GM18951 (cell line): ENCODE results near the gene ABHD6.
"Not testable (repeated sequence)": the region's sequence is repeated elsewhere in the genome, so short reads cannot be mapped to it uniquely, and the experiment has no call there.

Experiments
- POLR2A ChIP-seq: IDR thresholded peaks from 4 replicates; pipeline ENCODE4 v1.6.1; 2011; ENCODE audit warnings: mild to moderate bottlenecking; ENCODE audit not compliant: insufficient read length, insufficient read depth; ENCODE audit errors: extremely low read depth
- in situ Hi-C: fragments of 300-500 bp; cut with MboI; formaldehyde crosslinking; loops from one replicate; pipeline ENCODE4 v1.12.0; 2022; ENCODE audit warnings: low sequenced_read_pairs, mixed read lengths, inconsistent platforms; ENCODE audit not compliant: unreplicated experiment

The ABHD6 gene

GRCh38 chr3:58331593-58332152, 94.1 kb downstream of the ABHD6 start:
- TF ChIP-seq POLR2A = no peak
- in situ Hi-C loops = loop anchor here (5.0 kb wide), 1 partner anchor 86 kb away; no protein-coding TSS in a partner anchor

GRCh38 chr3:58332575-58333188, 95.1 kb downstream of the ABHD6 start, which contains the start of gene PXK:
PXK (plus strand) TSS chr3:58332892; CDS start chr3:58332989, 97 bp downstream.
- peak; percentile 48 for TF ChIP-seq POLR2A
- in situ Hi-C loops = loop anchor here (5.0 kb wide), 1 partner anchor 85 kb away; no protein-coding TSS in a partner anchor

GRCh38 chr3:58333206-58334012, 95.8 kb downstream of the ABHD6 start:
- TF ChIP-seq POLR2A = no peak
- in situ Hi-C loops = loop anchor here (5.0 kb wide), 1 partner anchor 84 kb away; no protein-coding TSS in a partner anchor

- in situ Hi-C loops = loop anchor here (5.0 kb wide), 1 partner anchor 83 kb away; no protein-coding TSS in a partner anchor
- TF ChIP-seq POLR2A = no peak
Measured at GRCh38 chr3:58334013-58334321, 96.4 kb downstream of the ABHD6 start.

- no peak for TF ChIP-seq POLR2A
- in situ Hi-C loops = loop anchor here (5.0 kb wide), 1 partner anchor 83 kb away; no protein-coding TSS in a partner anchor
Measured at GRCh38 chr3:58334506-58334884, 96.9 kb downstream of the ABHD6 start.

- in situ Hi-C loops = no loop called here
- no peak for TF ChIP-seq POLR2A
Measured at GRCh38 chr3:58335652-58335947, 98.0 kb downstream of the ABHD6 start.

DNA sequence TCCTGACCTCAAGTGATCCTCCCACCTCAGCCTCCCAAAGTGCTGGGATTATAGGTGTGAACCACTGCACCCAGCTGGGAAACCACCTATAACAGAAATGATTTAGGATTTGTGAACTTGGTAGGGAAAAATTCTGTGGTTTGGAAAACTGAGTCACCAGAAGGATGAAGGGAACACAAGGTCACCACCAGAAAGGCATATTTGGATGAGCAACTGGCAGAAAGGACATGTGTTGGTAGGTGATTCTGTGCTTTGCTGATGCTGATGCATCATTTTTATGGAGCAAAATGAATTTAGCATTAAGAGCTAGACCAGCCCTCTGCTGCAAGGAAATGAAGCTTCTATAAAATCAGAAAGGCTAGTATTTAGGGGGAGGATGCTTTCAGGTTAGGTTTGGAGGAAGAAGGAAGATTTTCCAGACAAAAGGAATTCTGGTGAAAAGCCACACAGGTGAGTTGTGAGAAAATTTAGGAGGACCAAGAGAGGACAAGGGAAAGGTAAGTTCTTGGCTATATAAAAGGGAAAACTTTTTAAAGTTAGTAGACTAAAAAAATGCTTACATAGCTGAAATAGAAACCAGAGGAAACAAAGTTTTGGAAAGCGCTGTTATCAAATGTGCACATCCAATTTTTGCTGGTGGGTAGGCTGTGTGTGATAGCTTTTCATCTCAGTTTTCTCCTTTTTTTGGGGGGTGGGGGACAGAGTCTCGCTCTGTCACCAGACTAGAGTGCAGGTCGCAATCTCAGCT, 98.7 kb downstream of the ABHD6 start:
- in situ Hi-C loops = no loop called here

DNA sequence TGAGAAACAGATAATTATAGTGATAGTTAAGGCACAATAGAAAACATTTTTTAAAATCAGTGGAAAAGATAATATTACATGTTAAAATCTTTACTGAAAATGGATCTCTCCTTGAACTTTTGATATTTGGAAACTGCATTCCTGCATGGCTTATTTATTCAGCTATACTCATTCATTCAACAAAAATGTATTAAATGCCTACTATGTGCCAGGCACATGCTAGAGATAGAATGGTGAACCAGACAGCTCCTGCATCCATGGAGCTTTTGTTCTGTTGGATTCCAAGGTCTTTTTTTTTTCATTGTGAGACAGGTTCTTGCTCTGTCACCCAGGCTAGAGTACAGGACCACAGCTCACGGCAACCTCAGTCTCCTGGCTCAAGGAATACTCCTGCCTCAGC, 99.6 kb downstream of the ABHD6 start:
- in situ Hi-C loops = no loop called here
- TF ChIP-seq POLR2A = no peak

More for the DNA sequence above, 98.7 kb downstream of the ABHD6 start:
- TF ChIP-seq POLR2A = no peak

DNA sequence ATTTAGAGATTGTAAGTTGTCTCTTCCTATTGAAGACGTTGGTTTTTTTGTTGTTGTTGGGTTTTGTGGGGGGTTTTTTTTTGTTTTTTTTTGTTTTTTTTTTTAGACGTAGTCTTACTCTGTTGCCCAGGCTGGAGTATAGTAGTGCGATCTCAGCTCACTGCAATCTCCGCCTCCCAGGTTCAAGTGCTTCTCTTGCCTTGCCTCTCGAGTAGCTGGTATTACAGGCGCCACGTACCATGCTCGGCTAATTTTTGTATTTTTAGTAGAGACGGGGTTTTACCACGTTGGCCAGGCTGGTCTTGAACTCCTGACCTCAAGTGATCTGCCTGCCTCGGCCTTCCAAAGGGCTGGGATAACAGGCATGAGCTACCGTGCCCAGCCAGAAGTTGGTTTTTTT, 101.6 kb downstream of the ABHD6 start:
- in situ Hi-C loops = not testable (repeated sequence)

DNA sequence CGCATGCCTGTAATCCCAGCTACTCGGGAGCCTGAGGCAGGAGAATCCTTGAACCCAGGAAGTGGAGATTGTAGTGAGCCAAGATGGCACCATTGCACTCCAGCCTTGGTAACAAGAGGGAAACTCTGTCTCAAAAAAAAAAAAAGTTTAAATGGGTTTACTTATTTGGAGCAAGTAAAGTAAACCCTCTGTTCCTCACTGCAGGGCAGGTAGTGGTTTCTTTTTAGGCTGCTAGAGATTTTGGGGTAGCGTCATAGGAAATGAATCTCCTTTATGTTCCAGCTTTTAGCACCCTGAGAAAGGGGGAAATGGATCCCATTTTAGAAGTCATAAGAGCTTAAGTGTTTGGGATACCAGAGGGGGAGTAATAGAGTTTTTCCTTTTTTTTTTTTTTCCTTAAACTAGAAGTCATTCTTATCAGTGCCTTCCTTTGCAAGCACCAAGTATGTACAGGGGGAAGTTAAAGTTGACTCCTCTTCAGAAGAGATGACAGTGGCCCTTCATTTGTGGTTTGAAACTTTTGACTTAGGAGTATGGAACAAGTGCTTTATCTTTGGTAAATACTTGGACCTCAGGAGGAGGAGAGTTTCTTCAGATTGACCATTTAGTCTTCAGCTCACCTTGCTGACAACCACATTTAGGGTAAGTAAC, 103.1 kb downstream of the ABHD6 start:
- in situ Hi-C loops = no loop called here
- no peak for TF ChIP-seq POLR2A

GRCh38 chr3:58341376-58341775, 103.8 kb downstream of the ABHD6 start:
- in situ Hi-C loops = no loop called here
- TF ChIP-seq POLR2A = no peak

- TF ChIP-seq POLR2A = no peak
- in situ Hi-C loops = no loop called here
Measured at GRCh38 chr3:58342676-58343075, 105.1 kb downstream of the ABHD6 start.
